RWPE1 (cell line): ENCODE measurements around the gene STARD8.
"Not testable (repeated sequence)": the region's sequence is repeated elsewhere in the genome, so short reads cannot be mapped to it uniquely, and the experiment has no call there.

ENCODE experiments used
- CTCF ChIA-PET: fragments of 350-600 bp; sonication (Branson Sonifier 250); formaldehyde crosslinking; extraction: SDS; loops from one replicate; lab custom pipeline; 2021; lab: Yijun Ruan, JAX
- POLR2A ChIA-PET: fragments of 400-600 bp; formaldehyde crosslinking; extraction: SDS; loops from one replicate; lab custom pipeline; 2020; ENCODE audit warnings: antibody characterized with exemption; ENCODE audit not compliant: low non-redundant PET; lab: Yijun Ruan, JAX
- DNase-seq: peaks from one replicate; pipeline ENCODE4 v3.0.0; 2012; ENCODE audit warnings: low spot score
- H3K27ac ChIP-seq: fragments of 450-650 bp; 2 replicates; pipeline ENCODE4 v1.5.1; 2017
- TF ChIP-seq, protein P1 (sequence below): fragments of 450-650 bp; conservative IDR thresholded peaks from 2 replicates; pipeline ENCODE4 v1.5.1; 2017; ENCODE audit warnings: low read depth, mild to moderate bottlenecking

Gene STARD8

DNA sequence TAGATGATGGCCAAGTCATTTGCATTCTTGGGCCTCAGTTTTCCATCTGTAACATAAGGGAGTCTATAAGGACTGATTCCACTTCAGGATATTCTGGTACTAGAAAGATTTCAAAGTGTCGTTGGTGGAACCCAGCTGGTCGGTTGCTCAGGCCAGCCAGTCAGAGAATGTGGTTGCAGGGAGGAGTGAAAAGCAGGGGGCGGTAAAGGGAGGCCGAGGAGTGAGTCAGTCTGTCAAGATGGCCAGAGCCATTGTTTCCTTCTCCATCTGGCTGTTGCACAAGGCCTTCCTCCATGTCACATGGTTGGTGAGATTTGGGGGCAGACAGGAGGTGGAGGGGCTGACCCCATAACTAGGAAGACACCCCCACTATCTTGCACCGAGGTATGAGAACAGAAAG is 38.2 kb downstream of the STARD8 start:
- TF ChIP-seq, protein P1, sequence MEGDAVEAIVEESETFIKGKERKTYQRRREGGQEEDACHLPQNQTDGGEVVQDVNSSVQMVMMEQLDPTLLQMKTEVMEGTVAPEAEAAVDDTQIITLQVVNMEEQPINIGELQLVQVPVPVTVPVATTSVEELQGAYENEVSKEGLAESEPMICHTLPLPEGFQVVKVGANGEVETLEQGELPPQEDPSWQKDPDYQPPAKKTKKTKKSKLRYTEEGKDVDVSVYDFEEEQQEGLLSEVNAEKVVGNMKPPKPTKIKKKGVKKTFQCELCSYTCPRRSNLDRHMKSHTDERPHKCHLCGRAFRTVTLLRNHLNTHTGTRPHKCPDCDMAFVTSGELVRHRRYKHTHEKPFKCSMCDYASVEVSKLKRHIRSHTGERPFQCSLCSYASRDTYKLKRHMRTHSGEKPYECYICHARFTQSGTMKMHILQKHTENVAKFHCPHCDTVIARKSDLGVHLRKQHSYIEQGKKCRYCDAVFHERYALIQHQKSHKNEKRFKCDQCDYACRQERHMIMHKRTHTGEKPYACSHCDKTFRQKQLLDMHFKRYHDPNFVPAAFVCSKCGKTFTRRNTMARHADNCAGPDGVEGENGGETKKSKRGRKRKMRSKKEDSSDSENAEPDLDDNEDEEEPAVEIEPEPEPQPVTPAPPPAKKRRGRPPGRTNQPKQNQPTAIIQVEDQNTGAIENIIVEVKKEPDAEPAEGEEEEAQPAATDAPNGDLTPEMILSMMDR: no peak
- DNase-seq: no peak
- H3K27ac ChIP-seq: no peak overlapping the region
- ChIA-PET POLR2A (no interaction called here), CTCF (no interaction called here)

DNA sequence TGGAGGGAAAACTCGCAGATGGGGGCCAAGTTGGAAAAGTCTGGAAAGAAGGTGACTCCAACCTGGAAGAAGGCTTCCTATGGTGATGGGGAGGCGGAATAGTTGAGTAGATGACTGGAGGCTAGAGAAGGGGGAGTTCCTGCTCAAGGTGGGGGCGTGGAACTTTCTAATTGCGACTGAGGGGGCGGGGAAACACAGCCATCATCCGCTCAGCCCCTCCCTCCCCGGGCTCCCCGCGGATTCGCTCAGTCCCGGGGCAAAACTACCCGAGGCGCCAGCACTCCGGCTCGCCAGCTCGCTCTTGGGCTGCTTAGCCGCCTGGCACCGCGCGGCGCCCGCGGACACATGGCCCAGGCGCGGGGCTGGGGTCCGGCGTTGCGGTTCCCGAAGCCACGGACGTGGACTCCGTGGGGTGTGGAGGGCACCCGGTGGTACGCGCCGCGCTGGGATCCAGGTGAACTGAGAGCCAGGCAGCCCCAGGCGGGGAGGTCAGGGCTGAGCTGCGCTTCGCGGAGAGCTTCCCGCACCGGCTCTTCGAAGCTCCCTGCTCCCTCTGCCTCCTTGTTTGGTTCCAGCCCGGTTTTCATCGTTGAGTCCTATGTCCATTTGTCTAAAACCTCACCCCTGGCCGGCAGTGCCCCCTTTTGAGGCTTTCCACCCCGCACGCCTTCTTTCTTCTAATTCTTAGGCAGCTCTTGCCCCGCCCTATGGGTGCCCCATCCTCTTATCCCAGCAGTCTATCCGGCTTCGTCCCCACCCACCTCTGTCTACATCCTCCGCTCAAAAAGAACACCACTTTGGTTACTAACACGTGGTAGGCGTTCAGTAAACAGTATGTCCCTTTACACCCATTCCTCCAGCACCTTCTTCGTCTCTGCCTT is 38.9 kb downstream of the STARD8 start:
- ChIA-PET CTCF (interaction anchor here (0.6 kb wide), 1 partner anchor 175 kb away, joined by 3 read pairs; no protein-coding TSS in a partner anchor), POLR2A (no interaction called here)
- TF ChIP-seq, protein P1: no peak
- DNase-seq: no peak
- H3K27ac ChIP-seq: no peak overlapping the region

DNA sequence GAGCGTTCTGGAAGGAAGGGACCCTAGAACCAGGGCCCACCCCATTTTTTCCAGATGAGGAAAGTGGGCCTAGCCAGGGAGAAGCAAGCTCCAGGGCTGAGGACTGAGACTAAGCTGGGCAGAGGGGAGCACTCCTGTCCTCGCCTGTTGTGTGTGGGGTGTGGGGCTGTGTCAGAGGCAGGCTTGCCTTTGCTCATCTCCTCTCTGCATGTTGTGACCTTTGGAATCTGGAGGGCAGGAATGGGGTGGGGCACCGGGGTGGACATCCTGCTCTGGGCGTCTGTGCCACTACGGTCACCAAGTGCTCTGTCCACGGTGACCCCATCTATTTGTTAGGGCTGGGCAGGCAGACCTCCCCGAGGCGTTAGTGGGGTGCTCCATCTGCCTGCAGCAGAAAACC is 41.5 kb downstream of the STARD8 start:
- CTCF ChIA-PET, DNase-seq, H3K27ac ChIP-seq, POLR2A ChIA-PET: not testable (repeated sequence)

DNA sequence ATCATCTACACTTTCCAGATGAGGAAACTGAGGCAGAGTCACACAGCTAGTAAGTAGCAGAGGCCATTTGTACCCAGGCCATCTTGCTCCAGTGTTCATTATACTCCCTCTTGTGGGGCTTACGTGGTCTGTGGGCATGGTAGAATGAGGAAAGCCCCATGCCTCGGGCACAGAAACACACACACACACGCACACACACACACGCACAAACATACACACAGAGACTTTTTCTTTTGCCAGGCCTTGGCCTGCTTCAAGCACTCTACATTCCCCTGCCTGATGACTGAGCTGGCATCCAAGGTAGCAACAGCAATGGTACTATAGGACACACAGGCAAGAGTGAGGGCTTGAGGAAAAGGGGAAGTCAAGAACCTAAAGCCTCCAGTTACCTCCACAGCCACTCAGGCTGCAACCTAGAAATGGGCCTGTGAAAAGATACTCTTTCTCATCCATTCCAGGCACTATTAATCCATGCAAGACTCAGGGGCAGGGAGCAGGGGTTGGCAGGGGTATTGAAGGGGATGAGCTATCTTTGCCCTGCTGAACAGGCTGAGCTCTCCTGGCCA is 43.6 kb downstream of the STARD8 start:
- TF ChIP-seq, protein P1: no peak
- no peak overlapping the region for H3K27ac ChIP-seq
- no peak for DNase-seq
- ChIA-PET POLR2A (no interaction called here), CTCF (no interaction called here)

DNA sequence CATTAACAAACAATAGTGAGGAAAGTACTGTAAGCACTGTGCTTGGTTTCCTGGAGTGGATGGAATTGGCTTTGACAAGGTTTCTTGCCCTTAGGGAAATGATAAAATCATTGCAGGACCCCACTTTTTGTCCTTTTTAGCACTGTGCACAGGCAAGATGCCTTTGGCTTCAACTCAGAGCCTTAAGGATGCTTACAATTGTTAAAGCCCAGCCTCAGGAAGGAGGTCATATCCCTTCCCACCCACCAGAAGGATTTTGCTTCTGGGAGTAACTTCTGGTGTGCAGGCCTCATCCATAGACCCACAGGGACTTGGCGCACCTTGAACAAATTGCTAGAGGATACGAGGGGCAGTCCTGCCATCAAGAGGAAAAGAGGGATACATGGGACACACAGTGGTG is 44.5 kb downstream of the STARD8 start:
- ChIA-PET POLR2A (no interaction called here), CTCF (no interaction called here)
- no peak for DNase-seq
- H3K27ac ChIP-seq: no peak overlapping the region
- TF ChIP-seq, protein P1: no peak

DNA sequence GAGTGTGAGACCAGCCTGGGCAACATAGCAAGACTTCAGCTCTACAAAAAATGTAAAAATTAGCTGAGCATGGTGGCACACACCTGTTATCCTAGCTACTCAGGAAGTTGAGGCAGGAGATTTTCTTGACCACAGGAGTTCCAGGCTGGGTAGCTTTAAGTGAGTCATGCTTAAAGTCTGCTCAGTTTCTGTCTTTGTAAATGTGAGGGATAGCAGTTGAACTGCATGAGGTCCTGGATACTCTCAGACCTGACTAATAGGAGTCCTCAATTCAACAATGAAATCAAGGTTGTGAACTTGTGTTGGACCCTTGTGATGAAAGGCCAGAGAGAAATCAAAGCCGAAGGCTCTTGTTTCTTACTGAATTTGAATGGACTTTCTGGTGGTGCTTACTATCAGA is 45.2 kb downstream of the STARD8 start:
- DNase-seq: no peak
- ChIA-PET POLR2A (no interaction called here), CTCF (no interaction called here)
- H3K27ac ChIP-seq: no peak overlapping the region
- TF ChIP-seq, protein P1: no peak
